ENCODE measurements around the gene OR51B4.

Gene OR51B4

DNA sequence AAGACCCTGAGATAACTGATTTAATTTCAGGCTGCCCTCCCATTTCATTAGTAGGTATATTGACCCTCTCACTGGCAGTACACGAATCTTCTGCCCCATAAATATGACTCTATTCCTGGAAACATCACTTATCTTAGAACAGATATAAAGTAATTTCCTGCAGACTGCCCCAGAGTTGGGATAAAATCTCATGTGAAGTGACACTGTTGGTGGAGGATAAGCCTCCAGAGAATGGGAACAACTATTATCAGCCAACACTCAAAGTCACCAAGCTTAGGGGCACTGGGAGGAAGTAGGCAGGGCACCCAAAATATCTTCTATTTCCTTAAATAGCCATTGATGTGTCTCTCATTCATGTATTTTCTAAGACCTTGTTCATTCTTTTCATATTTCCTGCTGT is 33.4 kb upstream of the OR51B4 start:
- no peaks in the 10 kb centered on the region for H3K9me3 ChIP-seq (ENCODE audit: control insufficient read depth, insufficient read depth, low read depth, low read length)
- no peaks in the 10 kb centered on the region for H3K36me3 ChIP-seq (ENCODE audit: control insufficient read depth in 2 of 2, insufficient read depth in 1 of 2, low read length in 2 of 2)
- CTCF ChIA-PET, result no interaction called here
- H3K4me3 ChIP-seq (ENCODE audit: low read depth, low read length), result no peak overlapping the region
- H3K27ac ChIP-seq (ENCODE audit: extremely low read depth, low read depth, low read length), result no peak overlapping the region
- H3K4me1 ChIP-seq (ENCODE audit: control insufficient read depth, insufficient read depth, low read length), result no peaks in the 10 kb centered on the region
- TF ChIP-seq PRDM4 (tag by site-specific recombination; IDR thresholded peaks at IDR 0.05) (no peak), ZNF157 (tag by site-specific recombination; IDR thresholded peaks at IDR 0.05) (no peak), GLIS2 (tag by site-specific recombination; IDR thresholded peaks at IDR 0.05) (no peak), EGR2 (tag by site-specific recombination; IDR thresholded peaks at IDR 0.05; ENCODE audit: low read depth) (no peak), ZNF202 (tag by site-specific recombination; IDR thresholded peaks at IDR 0.05; ENCODE audit: borderline replicate concordance) (no peak), PATZ1 (tag by site-specific recombination; IDR thresholded peaks at IDR 0.05) (no peak), ZNF423 (tag by site-specific recombination; IDR thresholded peaks at IDR 0.05) (no peak), KLF7 (tag by site-specific recombination; IDR thresholded peaks at IDR 0.05; ENCODE audit: borderline replicate concordance) (no peak), ZNF488 (tag by site-specific recombination; IDR thresholded peaks at IDR 0.05) (no peak), ZNF280C (tag by site-specific recombination; IDR thresholded peaks at IDR 0.05) (no peak), ZSCAN23 (tag by site-specific recombination; IDR thresholded peaks at IDR 0.05) (no peak), ZNF354C (tag by site-specific recombination; IDR thresholded peaks at IDR 0.05; ENCODE audit: borderline replicate concordance, low read depth) (no peak), IKZF3 (tag by site-specific recombination; IDR thresholded peaks at IDR 0.05) (no peak)
- TF ChIP-seq, protein P1, sequence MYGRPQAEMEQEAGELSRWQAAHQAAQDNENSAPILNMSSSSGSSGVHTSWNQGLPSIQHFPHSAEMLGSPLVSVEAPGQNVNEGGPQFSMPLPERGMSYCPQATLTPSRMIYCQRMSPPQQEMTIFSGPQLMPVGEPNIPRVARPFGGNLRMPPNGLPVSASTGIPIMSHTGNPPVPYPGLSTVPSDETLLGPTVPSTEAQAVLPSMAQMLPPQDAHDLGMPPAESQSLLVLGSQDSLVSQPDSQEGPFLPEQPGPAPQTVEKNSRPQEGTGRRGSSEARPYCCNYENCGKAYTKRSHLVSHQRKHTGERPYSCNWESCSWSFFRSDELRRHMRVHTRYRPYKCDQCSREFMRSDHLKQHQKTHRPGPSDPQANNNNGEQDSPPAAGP (tag by site-specific recombination; IDR thresholded peaks at IDR 0.05), result no peak
- POLR2A ChIA-PET, result no interaction called here

- H3K27ac ChIP-seq (ENCODE audit: extremely low read depth, low read depth, low read length), result no peak within 1 kb of the TSS
- H3K4me1 ChIP-seq (ENCODE audit: control insufficient read depth, insufficient read depth, low read length), result no peaks in the 10 kb centered on the region
- H3K9me3 ChIP-seq (ENCODE audit: control insufficient read depth, insufficient read depth, low read depth, low read length), result no peaks in the 10 kb centered on the region
- CTCF ChIA-PET, result no interaction called here
- TF ChIP-seq ZNF24 (tag by site-specific recombination; IDR thresholded peaks at IDR 0.05), result no peak
- TF ChIP-seq ZNF23 (tag by site-specific recombination; IDR thresholded peaks at IDR 0.05; ENCODE audit: borderline replicate concordance), result no peak
- TF ChIP-seq BCL11A (tag by site-specific recombination; IDR thresholded peaks at IDR 0.05; ENCODE audit: low read depth), result no peak
- no peak for TF ChIP-seq ZNF777 (tag by site-specific recombination; IDR thresholded peaks at IDR 0.05; ENCODE audit: borderline replicate concordance)
- no peaks in the 10 kb centered on the region for H3K36me3 ChIP-seq (ENCODE audit: control insufficient read depth in 2 of 2, insufficient read depth in 1 of 2, low read length in 2 of 2)
- H3K4me3 ChIP-seq (ENCODE audit: low read depth, low read length), result no peak within 1 kb of the TSS
- POLR2A ChIA-PET, result no interaction called here
Observed at GRCh38 chr11:5324197-5324596, 22.5 kb upstream of the OR51B4 start, which contains the start of gene OR51B2. TSS of gene OR51B2 (minus strand) at chr11:5324297. CDS start at chr11:5324297, 0 bp downstream.
